GM21529 (cell line): Measurements from ENCODE around the gene FMO2.
A peak's percentile ranks its signal among the peaks of the same experiment; 100 is the strongest.

Experiments
- ATAC-seq: cut with Tn5 transposase; IDR thresholded peaks from one replicate; pipeline ENCODE4 v1.9.1; 2021; ENCODE audit not compliant: unreplicated experiment

Gene FMO2

DNA sequence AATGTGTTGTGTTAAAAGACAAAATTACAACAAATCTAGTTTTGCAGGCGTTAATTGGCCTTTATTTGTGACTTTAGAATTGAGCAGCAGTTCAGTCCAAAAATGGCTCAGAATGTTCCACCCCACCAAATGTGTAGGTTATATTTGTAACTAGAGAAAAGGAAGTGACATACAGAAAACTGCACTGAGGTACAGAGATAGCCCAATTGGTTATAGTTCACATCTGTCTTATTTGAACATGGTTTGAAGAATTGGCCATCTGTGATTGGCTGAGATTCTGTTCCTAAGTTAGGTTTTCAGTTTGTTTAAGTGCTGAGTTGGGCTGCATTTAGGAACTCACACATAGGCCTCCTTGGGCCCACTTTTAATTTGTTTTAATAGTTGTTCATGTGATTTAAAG is 12.0 kb upstream of the FMO2 start:
- peak; percentile 55 for ATAC-seq

DNA sequence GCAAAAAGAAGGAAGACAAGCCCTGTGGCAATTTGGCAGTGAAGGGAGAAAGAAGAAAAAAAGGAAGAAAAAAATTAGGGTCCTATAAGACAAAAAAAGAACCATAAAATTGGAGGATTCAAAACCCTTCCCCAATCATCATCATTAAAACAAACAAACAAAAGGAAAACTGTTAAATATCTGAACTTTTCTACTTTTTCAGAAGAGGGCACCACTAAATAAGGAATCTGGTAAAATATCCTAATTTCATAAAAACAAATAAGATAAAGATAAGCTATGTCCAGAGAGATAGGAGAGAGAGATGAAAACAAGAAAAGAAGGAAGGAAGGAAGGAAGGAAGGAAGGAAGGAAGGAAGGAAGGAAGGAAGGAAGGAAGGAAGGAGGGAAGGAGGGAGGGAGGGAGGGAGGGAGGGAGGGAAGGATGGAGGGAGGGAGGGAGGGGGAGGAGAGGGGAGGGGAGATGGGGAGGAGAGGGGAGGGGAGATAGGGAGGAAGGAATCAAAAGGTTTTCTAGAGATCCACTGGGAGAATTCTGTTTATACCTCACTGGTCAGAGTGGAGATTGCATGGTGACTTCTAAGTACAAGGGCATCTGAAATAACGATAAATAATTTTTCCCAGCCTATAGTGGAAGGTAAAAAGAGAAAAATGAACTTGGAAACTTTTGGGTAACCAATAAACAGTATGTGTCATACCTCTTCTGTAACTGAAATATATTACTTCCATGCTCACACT is 10.4 kb upstream of the FMO2 start:
- no peak for ATAC-seq

DNA sequence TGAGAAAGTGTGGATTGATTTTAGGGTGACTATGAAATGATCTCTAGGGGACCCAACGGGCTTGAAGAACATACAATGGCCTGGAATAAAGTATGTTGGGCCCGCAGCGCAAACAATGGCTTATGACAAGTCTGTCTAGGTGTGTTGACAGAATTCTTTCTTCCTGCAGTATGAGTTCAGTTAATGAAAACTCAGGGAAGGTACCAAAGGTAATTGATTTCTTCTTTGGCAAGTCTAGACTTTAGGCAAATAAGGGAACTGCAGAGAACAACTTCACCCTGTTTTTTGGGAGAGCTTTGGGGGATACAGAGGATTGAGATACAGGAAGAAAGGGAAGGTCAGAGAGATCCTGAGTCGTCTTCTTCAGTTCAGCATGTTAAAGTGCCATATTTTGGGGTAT is 7.8 kb upstream of the FMO2 start:
- ATAC-seq = no peak

DNA sequence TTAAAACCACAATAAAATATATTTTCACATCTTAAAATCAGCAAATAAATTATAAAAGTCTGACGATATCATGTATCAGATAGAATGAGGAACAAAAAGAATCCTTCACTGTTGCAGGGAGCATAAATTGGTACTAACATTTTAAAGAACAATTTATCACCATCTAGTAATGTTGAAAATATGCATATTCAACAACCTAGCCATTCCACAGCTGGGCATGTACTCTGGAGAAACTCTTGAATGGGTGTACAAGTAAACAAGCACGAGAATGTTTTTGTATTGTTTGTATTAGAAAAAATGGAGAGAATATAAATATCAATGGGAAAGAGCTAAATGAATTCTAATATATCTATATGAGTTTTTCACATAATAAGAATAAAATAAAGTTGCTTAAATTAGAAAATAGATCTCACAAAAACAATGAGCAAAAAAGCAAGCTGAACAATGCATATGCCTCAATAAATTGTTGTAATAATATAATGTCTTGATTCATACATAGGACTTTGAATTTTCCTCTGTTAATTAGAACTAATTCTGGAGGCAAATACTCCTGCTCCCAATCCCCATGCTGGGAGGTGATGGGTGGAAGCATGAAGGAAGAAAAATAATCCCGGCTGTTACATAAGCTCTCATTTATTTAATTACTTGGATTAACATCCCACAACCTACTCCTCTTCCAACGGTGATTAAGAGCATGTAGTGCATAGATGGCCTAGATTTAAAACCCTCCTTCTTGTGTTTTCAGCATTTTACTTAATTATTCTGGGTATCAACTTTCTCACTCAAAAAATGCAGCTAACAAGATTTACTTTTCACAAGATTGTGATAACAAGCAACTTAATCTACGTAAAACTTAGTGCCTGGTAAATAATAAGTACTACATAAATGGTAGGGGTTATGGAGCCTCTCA is 5.5 kb upstream of the FMO2 start:
- no peak for ATAC-seq

DNA sequence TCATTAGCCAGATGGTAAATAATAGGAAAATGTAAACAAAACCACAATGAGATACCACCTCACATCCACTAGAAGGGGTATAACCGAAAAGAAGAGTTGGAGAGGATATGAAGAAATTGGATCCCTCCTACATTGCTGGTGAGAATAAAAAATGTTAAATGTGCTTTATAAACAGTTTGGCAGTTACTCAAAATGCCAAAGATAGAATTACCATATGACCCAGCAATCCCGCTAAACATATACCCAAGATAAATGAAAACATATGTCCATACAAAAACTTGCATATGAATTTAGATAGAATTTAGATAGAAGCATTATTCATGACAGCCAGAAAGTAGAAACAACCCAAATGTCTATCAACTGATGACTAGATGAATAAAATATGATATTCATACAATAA is 4.4 kb upstream of the FMO2 start:
- ATAC-seq = no peak

DNA sequence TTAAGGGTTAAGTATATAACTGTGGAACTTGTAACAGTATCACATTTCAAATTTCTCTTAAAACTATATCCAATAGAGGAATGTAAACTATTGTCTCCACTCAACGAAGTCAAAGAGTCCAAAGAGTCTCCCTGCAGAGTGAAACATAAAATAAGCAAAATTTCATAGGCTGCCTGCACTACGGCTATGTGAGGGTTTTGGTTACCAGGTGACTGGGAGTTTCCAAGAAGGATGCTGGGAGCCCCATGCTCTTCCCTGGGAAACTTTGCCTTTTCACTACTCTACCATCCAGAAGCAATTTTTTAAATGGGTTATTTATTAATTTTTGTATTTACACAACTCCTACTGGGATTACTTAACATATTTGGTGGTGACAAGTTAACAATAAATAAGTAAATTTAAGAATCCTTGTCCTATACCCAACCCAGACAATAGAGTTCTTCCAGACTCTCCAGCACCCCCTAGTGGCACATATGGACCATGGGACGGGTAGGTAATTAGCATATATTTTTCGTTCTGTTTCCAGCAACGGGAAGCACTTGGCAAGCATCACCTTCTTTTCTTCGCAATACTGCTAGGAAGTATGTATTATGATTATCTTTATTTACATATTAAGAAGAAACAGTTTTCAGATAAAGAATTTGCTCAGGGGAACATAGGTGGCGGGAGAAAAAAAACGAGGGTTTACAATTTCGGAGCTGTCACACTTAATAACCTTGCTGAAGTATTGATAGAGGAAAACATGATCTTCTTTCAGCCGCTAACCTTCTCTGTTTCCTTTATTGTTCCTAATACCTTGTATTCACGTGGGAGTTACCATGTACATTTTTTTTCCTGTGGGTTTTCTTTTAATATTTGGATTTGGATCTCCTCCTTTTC is 3.5 kb downstream of the FMO2 start:
- ATAC-seq = peak; percentile 85

DNA sequence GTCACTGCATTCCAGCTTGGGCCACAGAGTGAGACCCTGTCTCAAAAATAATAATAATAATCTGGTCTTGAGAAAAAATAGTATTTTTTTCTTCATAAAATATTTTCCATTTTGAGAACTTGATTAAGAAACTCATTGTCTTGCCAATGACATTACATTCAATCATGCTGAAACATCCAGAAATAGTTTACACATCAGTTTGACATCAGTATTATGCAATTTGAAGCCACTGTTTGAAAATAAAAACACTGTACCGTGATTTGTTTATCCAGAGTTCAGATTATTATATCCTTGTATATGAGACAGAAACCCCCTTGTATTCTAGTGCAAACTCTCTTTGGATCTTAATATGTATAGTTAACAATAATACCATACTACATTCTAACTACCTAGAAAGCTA is 6.9 kb downstream of the FMO2 start:
- no peak for ATAC-seq

DNA sequence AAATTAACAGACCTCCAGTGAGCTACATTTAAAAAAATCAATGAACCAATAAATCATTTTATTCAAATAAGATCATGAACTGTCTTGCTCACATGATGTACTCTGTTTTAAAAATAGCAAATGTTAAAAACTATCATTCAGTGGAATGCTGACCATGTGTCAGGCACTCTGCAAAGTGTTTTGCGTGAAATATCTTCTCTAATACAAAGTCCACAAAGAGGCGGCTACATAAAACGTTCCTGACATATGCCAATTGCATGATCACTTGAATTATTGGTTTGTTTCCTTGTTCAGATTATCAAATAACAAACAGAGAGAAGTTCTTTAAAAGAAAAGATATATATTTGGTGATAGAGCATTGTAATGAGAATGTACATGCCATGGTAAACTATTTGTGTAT is 10.7 kb downstream of the FMO2 start:
- ATAC-seq = no peak

DNA sequence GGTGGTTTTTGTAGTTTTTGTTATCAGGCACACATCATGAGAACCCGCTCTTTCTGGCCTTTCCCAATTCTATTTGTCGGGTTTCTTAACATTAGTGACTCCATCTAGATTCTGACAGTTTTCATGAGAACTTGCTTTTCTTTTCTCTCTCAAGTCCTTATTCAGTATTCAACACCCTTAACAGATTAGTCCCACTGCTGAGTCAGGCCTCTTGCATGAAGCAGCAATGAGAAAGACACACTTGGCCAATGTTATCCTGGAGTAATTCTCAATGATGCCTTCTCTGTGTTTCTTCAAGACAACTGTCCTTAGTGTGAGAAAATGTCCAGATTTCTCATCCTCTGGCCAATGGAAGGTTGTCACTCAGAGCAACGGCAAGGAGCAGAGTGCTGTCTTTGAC is 11.3 kb downstream of the FMO2 start:
- ATAC-seq = no peak

DNA sequence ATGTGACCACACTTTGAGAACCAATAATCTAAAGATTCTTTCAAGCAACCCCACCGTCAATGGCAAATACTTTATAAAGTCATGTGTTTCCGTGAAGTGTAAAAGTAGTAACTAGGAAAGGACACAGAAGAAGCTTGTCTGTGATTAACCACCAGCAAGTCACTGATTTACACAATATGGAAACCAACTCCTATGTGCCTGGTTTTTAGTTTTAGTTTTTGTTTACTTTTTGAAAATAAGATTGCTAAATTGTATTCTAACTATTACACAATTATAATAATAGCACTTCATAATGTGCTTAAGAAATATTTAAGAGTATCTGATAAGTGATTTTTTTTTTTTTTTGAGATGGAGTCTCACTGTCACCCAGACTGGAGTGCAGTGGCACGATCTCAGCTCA is 13.0 kb downstream of the FMO2 start:
- ATAC-seq = no peak

DNA sequence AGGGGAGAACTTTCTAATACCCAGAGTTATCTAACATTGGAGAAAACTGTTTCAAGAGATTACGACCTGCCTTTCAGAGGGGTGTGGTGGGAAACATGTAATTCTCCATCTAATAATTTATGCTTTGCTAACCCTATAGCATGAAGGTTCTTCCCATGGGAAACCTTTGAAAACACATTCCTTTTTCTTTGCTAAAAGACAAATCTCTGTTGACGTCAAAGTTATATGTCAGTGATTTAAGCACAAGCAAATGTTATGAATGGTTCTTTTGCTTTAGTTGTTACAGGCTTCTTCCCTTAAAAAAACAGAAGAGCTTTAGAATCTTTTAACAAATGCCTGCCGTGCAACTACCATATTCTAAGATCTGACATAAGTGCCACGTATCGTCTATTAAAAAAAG is 19.2 kb downstream of the FMO2 start:
- no peak for ATAC-seq

DNA sequence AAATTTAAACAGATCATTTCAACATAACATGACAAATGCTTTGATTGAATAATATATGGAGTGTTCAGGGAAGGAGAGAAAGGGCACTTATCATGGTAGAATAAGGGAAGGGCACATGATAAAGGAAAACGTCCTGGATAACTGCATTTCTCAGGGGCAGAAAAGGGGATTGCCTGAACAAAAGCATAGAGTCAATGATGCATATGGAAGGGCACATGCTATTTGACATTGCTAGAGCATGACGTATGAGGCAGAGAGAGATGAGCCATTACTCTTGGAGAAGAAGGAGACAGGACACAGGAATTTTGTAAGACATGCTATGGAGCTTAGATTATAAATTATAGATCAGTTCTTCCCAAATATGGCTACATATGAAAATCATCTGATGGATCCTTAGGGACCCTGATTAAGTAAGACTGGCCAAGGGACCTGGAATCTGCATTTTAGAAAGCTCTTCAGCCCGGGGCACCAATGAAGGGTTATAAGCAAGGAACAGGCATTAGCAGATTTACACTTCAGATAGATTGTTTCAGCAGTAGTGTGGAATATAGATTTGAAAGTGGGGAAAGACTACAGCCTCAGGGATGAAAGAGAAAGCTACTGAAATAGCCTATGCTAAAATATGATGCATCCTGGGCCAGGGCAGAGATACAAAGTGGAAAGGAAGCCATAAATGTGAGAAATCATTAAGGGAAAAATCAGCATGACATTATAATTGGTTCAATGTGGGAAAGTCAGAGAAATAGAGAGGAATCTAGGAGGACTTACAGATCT is 21.3 kb downstream of the FMO2 start:
- ATAC-seq = no peak

DNA sequence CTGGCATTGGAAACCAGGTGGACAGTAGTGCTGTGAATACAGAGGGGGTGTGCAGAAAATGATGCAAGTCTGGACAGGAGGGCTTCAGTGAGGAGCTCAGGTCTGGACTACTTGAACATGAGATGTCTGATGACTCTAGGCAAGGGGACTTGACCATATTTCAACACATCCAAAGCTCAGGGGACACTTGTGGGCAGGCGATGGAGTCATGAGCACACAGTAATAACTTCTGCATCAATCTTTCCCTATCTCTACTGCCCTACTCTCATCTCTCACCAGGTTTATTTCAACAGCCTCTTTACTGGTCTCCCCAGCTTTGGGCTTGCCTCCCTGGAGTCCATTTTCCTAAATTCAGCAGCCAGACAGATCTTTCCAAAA is 21.9 kb downstream of the FMO2 start:
- no peak for ATAC-seq

DNA sequence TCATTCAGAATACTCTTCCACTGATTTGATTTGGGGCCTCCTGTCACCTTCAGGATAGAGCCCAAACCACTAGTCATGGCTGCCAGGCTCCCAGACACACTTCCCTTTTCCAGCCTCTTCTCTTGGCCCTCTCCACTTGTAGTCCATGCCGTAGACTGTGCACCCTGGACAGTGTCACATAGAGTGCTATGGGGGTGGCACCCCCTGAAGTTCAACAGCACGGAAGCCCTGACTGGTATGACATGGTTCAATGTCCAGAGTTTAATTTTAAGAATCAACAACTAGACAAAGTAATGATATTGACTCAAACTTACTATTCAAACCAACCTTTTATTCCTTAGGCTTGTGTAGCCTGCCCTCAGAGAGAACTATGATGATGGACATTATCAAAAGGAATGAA is 22.3 kb downstream of the FMO2 start:
- ATAC-seq = no peak

DNA sequence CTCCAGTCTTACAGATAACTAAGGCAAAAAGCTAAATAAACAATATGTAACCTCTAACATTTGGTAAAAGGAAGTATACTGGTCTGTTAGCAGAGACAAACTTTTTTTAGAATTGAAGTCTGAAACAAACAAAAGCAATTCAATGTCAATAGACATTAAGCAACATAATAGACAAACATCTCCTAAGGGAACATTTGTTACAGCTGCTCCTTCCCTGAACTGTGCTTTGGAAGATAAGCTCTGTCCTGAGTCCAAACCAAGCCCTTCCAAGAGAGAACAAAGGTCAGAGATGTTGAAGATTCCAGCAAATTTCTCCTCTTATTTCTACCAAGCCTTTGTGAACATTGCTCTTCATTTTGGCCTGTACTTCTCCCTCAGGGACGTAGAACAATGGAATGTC is 25.3 kb downstream of the FMO2 start:
- no peak for ATAC-seq

DNA sequence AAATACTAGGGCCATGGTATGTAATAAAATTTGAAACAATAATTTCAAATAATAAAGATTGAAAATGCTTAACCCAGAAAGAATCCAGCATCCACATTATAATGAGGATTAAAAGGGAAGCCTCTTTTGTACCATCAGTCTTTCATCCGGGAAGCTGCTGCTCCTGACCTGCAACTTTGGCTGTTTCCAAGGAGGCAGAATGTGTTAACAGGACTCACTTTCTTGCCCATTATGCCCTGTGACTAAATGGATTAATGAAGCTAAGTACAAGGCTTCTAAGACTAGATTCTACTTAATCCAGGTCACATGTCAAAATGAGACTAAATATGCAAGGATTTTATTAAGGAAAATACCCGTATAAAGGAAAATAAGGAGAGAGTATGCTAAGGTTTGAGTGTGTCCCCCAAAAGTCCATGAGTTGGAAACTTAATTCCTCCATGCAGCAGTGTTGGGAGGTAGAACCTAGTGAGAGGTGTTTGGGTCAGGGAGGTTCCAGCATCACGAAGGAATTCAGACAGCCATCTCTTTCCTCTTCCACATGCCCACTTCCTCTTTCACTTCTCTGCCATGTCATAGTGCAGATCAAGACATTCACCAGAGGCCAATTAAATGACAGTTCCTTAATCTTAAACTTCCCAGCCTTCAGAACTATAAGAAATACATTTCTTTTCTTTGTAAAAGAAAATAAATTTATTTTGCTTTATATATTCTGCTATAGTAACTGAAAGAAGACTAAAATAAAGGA is 27.7 kb downstream of the FMO2 start:
- no peak for ATAC-seq

DNA sequence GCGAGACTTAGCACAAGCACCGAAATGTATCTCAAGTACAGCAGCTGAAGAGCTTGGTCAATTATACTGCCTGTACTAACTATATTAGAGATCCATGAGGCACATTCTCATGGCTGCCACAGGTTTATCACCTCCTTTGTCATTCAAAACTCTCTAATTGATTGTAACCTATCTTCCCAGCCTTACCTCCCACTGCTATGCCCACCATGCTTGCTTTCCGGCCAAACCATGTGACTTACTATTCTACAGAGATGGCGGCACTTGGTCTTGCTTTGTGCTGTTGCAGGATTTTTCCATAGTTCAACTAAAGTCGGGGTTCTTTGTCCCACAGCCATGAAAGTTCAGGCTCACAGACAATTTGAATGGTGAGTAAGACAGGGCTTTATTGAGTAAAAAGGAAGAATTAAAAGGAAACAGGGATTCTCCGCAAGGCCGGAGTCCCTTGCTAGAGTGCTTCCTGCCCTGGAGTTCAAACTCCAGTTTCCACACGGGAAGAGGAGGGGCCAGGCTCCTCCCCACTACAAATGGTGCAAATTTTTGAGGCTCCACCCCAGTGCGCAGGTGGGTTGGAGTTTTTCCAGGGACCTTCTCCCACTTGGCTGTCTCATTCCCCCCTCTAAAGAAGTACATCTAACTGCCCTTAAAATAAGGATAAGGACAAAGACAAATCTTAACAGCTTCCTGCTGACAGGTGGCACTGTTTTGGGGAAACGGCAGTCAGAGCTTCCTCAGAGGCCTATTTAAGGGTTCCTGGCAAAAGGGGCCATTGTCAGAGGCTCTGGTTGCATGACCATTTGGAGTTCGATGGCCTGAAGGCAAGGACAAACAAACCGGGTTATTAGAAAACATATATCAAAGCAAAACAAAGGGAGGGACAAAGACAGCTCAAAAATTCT is 28.7 kb downstream of the FMO2 start:
- ATAC-seq = no peak

DNA sequence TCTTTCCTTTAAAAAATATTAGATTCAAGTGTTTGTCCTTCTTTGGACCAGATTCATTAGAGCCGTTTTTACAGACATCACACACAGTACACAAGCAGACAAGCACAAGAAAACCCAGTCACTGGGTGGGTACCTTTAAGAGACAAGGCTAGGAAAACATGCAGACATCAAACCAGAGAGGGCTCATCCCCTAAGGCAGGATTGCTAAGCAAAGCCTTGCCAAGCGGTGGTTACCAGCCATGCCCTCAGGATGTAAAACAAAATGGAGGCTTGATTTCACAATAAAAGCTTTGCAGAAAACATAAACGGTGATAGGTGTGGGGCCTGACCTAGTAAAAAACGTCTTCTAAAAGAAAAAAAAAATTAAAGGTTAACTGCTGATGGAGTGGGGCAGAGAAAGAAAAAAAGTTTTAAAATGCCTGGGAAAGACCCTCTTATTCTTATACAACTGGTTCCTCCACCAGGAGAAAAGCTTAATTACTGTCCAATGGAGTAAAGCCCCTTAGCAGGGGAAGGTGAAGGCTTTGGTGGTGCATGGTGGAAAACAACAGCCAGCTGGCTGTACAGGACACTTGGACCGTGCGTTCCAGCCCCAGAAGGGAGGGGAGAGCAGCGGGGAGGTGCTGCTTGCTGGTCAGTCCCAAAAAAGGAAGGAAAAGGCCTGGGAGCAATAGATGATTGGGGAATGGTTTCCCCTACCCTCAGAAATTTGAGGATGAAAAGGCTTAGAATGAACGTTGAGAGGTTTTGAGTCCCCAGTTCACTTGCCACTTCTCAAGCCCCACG is 32.8 kb downstream of the FMO2 start:
- no peak for ATAC-seq
